H1 (cell line): Measurements from ENCODE around the gene HNRNPA1. TPM values are rescaled to one million over a fixed set of nuclear protein-coding genes. Genes with fewer than 3 reads are reported as not detected.

Experiments used
- EGR1 ChIP-seq: IDR thresholded peaks from 2 replicates; pipeline ENCODE4 v1.6.1; 2011; ENCODE audit warnings: low read depth, low read length, borderline replicate concordance
- JUND ChIP-seq: IDR thresholded peaks from 2 replicates; pipeline ENCODE4 v1.6.1; 2011; ENCODE audit warnings: mild to moderate bottlenecking, improper control_type of control experiment, low read length
- RAD21 ChIP-seq, 2 experiments: IDR thresholded peaks in 1 of 2; conservative IDR thresholded peaks in 1 of 2; 2 replicates each; pipeline ENCODE4 v1.6.1; 2011; ENCODE audit warnings: low read depth in 2 of 2, low read length in 2 of 2, improper control_type of control experiment in 1 of 2, inconsistent platforms in 1 of 2, mild to moderate bottlenecking in 1 of 2, moderate library complexity in 1 of 2
- polyA plus RNA-seq, 7 experiments: library from polyadenylated mRNA; depleted of rRNA in 3 of 7; stranded (reverse) in 5 of 7; unstranded in 2 of 7; fragments of >200 nt in 5 of 7; fragments of 200-250 nt in 2 of 7; gene quantifications; 1 replicate in 5 of 7; 2 replicates in 1 of 7; 4 replicates in 1 of 7; pipeline versions ENCODE4 v1.2.1 to v1.2.3, GENCODE V29; 2011 to 2013; ENCODE audit warnings: missing spikeins in 2 of 7, mixed read lengths in 2 of 7
- total RNA-seq: library from RNA; stranded (reverse); fragmentation: NEBNext Ultra II Directional; extraction: Animal tissue kit (Norgen Biotek cat#: 25700); gene quantifications from 2 replicates; pipeline ENCODE4 v1.2.1, GENCODE V29; 2021
- TF ChIP-seq, protein P1 (sequence below): IDR thresholded peaks from 2 replicates; pipeline ENCODE4 v1.6.1; 2012; ENCODE audit warnings: inconsistent platforms

Gene HNRNPA1
- total and polyA plus RNA-seq, 2 of the 8 experiments (the other 6 are each of a cell fraction or from before 2014, with no cell fraction given) = 835 to 2,738 TPM

DNA sequence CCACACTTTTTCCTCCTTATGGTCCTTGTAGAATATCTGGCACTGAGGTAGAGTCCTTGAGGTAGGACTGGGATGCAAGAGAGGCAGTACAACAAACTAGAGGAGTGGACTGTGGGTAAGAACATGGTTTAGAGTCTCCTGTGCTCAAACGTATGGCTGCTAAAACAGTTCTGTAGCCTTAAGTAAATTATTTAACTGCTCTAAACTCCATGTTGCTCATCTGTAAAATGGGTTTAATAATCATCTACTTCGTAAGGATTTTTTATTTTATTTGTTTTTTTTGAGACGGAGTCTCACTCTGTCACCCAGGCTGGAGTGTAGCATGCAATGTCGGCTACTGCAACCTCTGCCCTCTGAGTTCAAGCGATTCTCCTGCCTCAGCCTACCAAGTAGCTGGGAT, 40.8 kb downstream of the HNRNPA1 start (continued):
- TF ChIP-seq EGR1 = no peak
- TF ChIP-seq JUND = no peak
- TF ChIP-seq, protein P1, sequence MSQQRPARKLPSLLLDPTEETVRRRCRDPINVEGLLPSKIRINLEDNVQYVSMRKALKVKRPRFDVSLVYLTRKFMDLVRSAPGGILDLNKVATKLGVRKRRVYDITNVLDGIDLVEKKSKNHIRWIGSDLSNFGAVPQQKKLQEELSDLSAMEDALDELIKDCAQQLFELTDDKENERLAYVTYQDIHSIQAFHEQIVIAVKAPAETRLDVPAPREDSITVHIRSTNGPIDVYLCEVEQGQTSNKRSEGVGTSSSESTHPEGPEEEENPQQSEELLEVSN = no peak
- no peak for TF ChIP-seq RAD21 (IDR thresholded peaks at IDR 0.05 in 1 of 2, conservative IDR thresholded peaks at IDR 0.05 in 1 of 2; ENCODE audit: low read depth in 2 of 2, low read length in 2 of 2)
